ENCODE data around the gene MYH2. TPM values are rescaled to one million over a fixed set of nuclear protein-coding genes. Genes with fewer than 3 reads are reported as not detected.

The MYH2 gene
- polyA plus RNA-seq (2012; rRNA removed), result 0.10 and 0.19 TPM in 2 replicates
- polyA plus RNA-seq (2012; cell fraction: cytosol; rRNA removed), result 0.15 and 0.25 TPM in 2 replicates
- 0.34 and 0.44 TPM in 2 replicates for polyA plus RNA-seq (2012; cell fraction: nucleus; rRNA removed)

DNA sequence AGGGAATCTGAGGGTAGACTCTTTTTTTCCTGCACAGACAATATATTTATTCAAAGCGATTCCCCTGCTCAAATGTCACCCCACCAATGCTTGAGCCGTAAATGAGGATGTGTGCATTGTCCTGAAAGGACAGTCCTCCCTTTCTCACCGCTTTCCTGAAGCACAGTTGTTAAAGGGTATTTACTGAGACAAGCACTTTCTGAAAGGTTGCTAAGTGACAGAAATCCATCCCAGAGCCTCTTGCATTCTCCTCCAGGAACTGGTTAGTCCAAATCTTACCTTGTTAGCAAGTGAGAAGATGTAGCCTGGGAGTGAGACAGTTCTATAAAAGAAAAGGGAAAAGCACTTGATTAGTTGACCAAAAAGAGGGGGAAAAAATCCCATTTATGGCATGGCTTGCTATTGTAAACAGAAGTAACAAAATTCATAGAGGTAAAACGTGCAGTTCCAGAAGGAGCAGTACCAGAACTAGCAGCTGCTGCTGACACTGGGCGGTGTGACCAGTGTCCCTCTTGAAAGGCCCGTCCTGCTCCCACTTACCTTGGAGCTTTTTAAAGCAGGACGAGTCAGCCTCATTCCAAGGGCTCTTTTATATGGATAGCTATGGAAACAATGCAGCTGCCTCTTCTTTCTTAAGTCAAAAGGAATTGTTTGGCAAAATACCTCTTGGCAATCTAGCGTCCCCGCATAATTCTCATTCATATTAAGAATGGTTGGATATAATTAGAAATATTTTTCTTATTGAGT is at the start of gene MYH2:
TSS of gene MYH2 (minus strand) at position 563 of the 747 bp plus-strand sequence. CDS start 1,738 bp downstream, outside the sequence.
- TF ChIP-seq TCF12 (IDR thresholded peaks at IDR 0.05), result no peak
- Histone ChIP-seq H3K4me1 (ENCODE audit: control insufficient read depth in 1 of 2, insufficient read depth in 2 of 2, low read depth in 1 of 2, low read length in 1 of 2) (no peaks in the 10 kb centered on the region), H3K79me2 (ENCODE audit: insufficient read depth) (no peaks in the 10 kb centered on the region), H3K9me2 (no peaks in the 10 kb centered on the region), H4K20me1 (ENCODE audit: insufficient read depth) (no peaks in the 10 kb centered on the region), H3K9ac (no peak within 1 kb of the TSS), H3K36me3 (replicated peaks in 1 of 2; ENCODE audit: control insufficient read depth in 1 of 2, insufficient read depth in 2 of 2, low read length in 1 of 2) (no peaks in the 10 kb centered on the region), H3F3A (replicated peaks; ENCODE audit: insufficient read depth) (no peaks in the 10 kb centered on the region), H3K27ac (ENCODE audit: low read depth in 2 of 2, low read length in 1 of 2) (no peak within 1 kb of the TSS), H3K27me3 (ENCODE audit: insufficient read depth) (0 out of 2 replicates have a peak, but pooled peaks cover 6% of the 10 kb centered on the region), H3K4me2 (no peak within 1 kb of the TSS), H2AFZ (ENCODE audit: low read depth) (no peak within 1 kb of the TSS), H3K4me3 (ENCODE audit: low read depth in 2 of 2, low read length in 1 of 2) (no peak within 1 kb of the TSS), H3K9me3 (no peaks in the 10 kb centered on the region)
- POLR2A ChIA-PET, result no interaction called here
- CTCF ChIA-PET, result no interaction called here
- no peak for DNase-seq
- WGBS (ENCODE audit: low lambda C conversion rate), result 11% methylated on average over 9 of the region's 9 CpGs

GRCh38 chr17:10598621-10599020 is 49.2 kb upstream of the MYH2 start:
- no peak overlapping the region for H3K4me3 ChIP-seq (ENCODE audit: low read depth in 2 of 2, low read length in 1 of 2)
- no peaks in the 10 kb centered on the region for H3K9me2 ChIP-seq
- H3F3A ChIP-seq (replicated peaks; ENCODE audit: insufficient read depth), result no peaks in the 10 kb centered on the region
- H3K9ac ChIP-seq, result no peak overlapping the region
- no peaks in the 10 kb centered on the region for H4K20me1 ChIP-seq (ENCODE audit: insufficient read depth)
- no peaks in the 10 kb centered on the region for H3K79me2 ChIP-seq (ENCODE audit: insufficient read depth)
- H3K4me1 ChIP-seq (ENCODE audit: control insufficient read depth in 1 of 2, insufficient read depth in 2 of 2, low read depth in 1 of 2, low read length in 1 of 2), result no peaks in the 10 kb centered on the region
- POLR2A ChIA-PET, result no interaction called here
- WGBS (ENCODE audit: low lambda C conversion rate), result 6% methylated on average over 2 of the region's 2 CpGs
- no peaks in the 10 kb centered on the region for H3K9me3 ChIP-seq
- H2AFZ ChIP-seq (ENCODE audit: low read depth), result no peak overlapping the region
- H3K4me2 ChIP-seq, result no peak overlapping the region
- CTCF ChIA-PET, result interaction anchor here (1.3 to 8.3 kb wide), 2 partner anchors 15 to 18 kb away, joined by 4 to 98 read pairs; no protein-coding TSS in a partner anchor
- TF ChIP-seq EZH2phosphoT487 (IDR thresholded peaks at IDR 0.05; ENCODE audit: borderline replicate concordance, low read depth) (no peak), CHD2 (IDR thresholded peaks at IDR 0.05; ENCODE audit: low read length, partially characterized antibody) (no peak)
- H3K36me3 ChIP-seq (replicated peaks in 1 of 2; ENCODE audit: control insufficient read depth in 1 of 2, insufficient read depth in 2 of 2, low read length in 1 of 2), result no peaks in the 10 kb centered on the region
- no peak overlapping the region for H3K27ac ChIP-seq (ENCODE audit: low read depth in 2 of 2, low read length in 1 of 2)
- DNase-seq, result no peak
- no peaks in the 10 kb centered on the region; the same call in 1 of the 2 replicates for H3K27me3 ChIP-seq (ENCODE audit: insufficient read depth)

- 18% methylated on average over 8 of the region's 8 CpGs for WGBS (ENCODE audit: low lambda C conversion rate)
- CTCF ChIA-PET, result interaction anchor here (2.0 to 3.6 kb wide), 2 partner anchors 25 to 28 kb away, joined by 7 to 20 read pairs; no protein-coding TSS in a partner anchor
Observed at GRCh38 chr17:10589553-10590145, 40.2 kb upstream of the MYH2 start.

More at GRCh38 chr17:10589553-10590145, 40.2 kb upstream of the MYH2 start:
- DNase-seq, result no peak
- no peaks in the 10 kb centered on the region for H3K9me3 ChIP-seq
- no peak overlapping the region for H3K4me2 ChIP-seq
- H3K36me3 ChIP-seq (replicated peaks in 1 of 2; ENCODE audit: control insufficient read depth in 1 of 2, insufficient read depth in 2 of 2, low read length in 1 of 2), result no peaks in the 10 kb centered on the region
- H2AFZ ChIP-seq (ENCODE audit: low read depth), result no peak overlapping the region
- H3K4me3 ChIP-seq (ENCODE audit: low read depth in 2 of 2, low read length in 1 of 2), result no peak overlapping the region
- H4K20me1 ChIP-seq (ENCODE audit: insufficient read depth), result no peaks in the 10 kb centered on the region
- no peaks in the 10 kb centered on the region for H3K9me2 ChIP-seq
- H3K27ac ChIP-seq (ENCODE audit: low read depth in 2 of 2, low read length in 1 of 2), result no peak overlapping the region
- no peaks in the 10 kb centered on the region for H3F3A ChIP-seq (replicated peaks; ENCODE audit: insufficient read depth)
- no peaks in the 10 kb centered on the region for H3K79me2 ChIP-seq (ENCODE audit: insufficient read depth)
- H3K4me1 ChIP-seq (ENCODE audit: control insufficient read depth in 1 of 2, insufficient read depth in 2 of 2, low read depth in 1 of 2, low read length in 1 of 2), result no peaks in the 10 kb centered on the region
- TF ChIP-seq CTCF (IDR thresholded peaks at IDR 0.05) (no peak), RXRA (IDR thresholded peaks at IDR 0.05; ENCODE audit: borderline replicate concordance, low read depth) (no peak), MXI1 (IDR thresholded peaks at IDR 0.05; ENCODE audit: low read depth, low read length) (no peak), JUND (IDR thresholded peaks at IDR 0.05) (no peak), FOXM1 (IDR thresholded peaks at IDR 0.05; ENCODE audit: low read depth) (no peak)
- POLR2A ChIA-PET, result no interaction called here
- H3K27me3 ChIP-seq (ENCODE audit: insufficient read depth), result peaks cover 38% of the 10 kb centered on the region; the same call in 1 of the 2 replicates
- no peak overlapping the region for H3K9ac ChIP-seq
